HepG2 (cell line): ENCODE results near the gene FNIP2. TPM values are rescaled to one million over a fixed set of nuclear protein-coding genes. Genes with fewer than 3 reads are reported as not detected.
A peak's percentile ranks its signal among the peaks of the same experiment; 100 is the strongest.

Source experiments
- AKAP8 ChIP-seq: sonication (generic); formaldehyde crosslinking; IDR thresholded peaks from 2 replicates; pipeline ENCODE4 v1.5.1; 2020; ENCODE audit warnings: mild to moderate bottlenecking, missing genetic modification reagents
- ARNTL ChIP-seq: sonication (generic); formaldehyde crosslinking; IDR thresholded peaks from 2 replicates; pipeline ENCODE4 v1.4.0; 2020; ENCODE audit warnings: mild to moderate bottlenecking, missing genetic modification reagents
- ATAD3A ChIP-seq: sonication (generic); formaldehyde crosslinking; IDR thresholded peaks from 2 replicates; pipeline ENCODE4 v1.4.0; 2020; ENCODE audit warnings: missing genetic modification reagents
- EHMT2 ChIP-seq: fragments of 200-600 bp; sonication (generic); IDR thresholded peaks from 2 replicates; pipeline ENCODE4 v1.7.0; 2017; ENCODE audit warnings: antibody characterized with exemption, low read depth, low read length, borderline replicate concordance
- HDAC2 ChIP-seq: sonication (generic); formaldehyde crosslinking; IDR thresholded peaks from 2 replicates; pipeline ENCODE4 v1.4.0; 2020; ENCODE audit warnings: missing genetic modification reagents
- KAT7 ChIP-seq: IDR thresholded peaks from 2 replicates; pipeline ENCODE4 v1.6.1; 2018; ENCODE audit warnings: borderline replicate concordance, missing compliant biosample characterization
- MEF2D ChIP-seq: sonication (generic); formaldehyde crosslinking; IDR thresholded peaks from 2 replicates; pipeline ENCODE4 v1.5.1; 2020; ENCODE audit warnings: mild to moderate bottlenecking, missing genetic modification reagents
- MTF1 ChIP-seq: sonication (generic); formaldehyde crosslinking; IDR thresholded peaks from 2 replicates; pipeline ENCODE4 v1.5.0; 2020; ENCODE audit warnings: missing genetic modification reagents
- MTF2 ChIP-seq: sonication (generic); formaldehyde crosslinking; IDR thresholded peaks from 2 replicates; pipeline ENCODE4 v1.5.0; 2020; ENCODE audit warnings: missing genetic modification reagents, borderline replicate concordance
- NCOA1 ChIP-seq: sonication (generic); formaldehyde crosslinking; IDR thresholded peaks from 2 replicates; pipeline ENCODE4 v1.9.0; 2021; ENCODE audit warnings: missing genetic modification reagents
- SIN3A ChIP-seq: IDR thresholded peaks from 2 replicates; pipeline ENCODE4 v1.6.1; 2011; ENCODE audit warnings: low read depth, mild to moderate bottlenecking, control low read depth, low read length, borderline replicate concordance
- TOPORS ChIP-seq: sonication (generic); formaldehyde crosslinking; IDR thresholded peaks from 2 replicates; pipeline ENCODE4 v1.8.0; 2023; ENCODE audit warnings: mild to moderate bottlenecking, missing genetic modification reagents
- TP53 ChIP-seq: sonication (generic); formaldehyde crosslinking; conservative IDR thresholded peaks from 2 replicates; pipeline ENCODE4 v1.4.0; 2020; ENCODE audit warnings: missing genetic modification reagents
- YEATS4 ChIP-seq: sonication (generic); formaldehyde crosslinking; IDR thresholded peaks from 2 replicates; pipeline ENCODE4 v1.4.0; 2020; ENCODE audit warnings: missing genetic modification reagents, borderline replicate concordance
- ZBTB7B ChIP-seq: sonication (generic); formaldehyde crosslinking; IDR thresholded peaks from 2 replicates; pipeline ENCODE4 v1.4.0; 2020; ENCODE audit warnings: missing genetic modification reagents
- ZFP62 ChIP-seq: sonication (generic); formaldehyde crosslinking; IDR thresholded peaks from 2 replicates; pipeline ENCODE4 v1.4.0; 2020; ENCODE audit warnings: missing genetic modification reagents
- ZNF274 ChIP-seq: sonication (generic); formaldehyde crosslinking; IDR thresholded peaks from 2 replicates; pipeline ENCODE4 v1.5.1; 2020; ENCODE audit warnings: mild to moderate bottlenecking, missing genetic modification reagents
- ZNF331 ChIP-seq: sonication (generic); formaldehyde crosslinking; IDR thresholded peaks from 2 replicates; pipeline ENCODE4 v1.4.0; 2020; ENCODE audit warnings: missing genetic modification reagents
- ZNF570 ChIP-seq: sonication (generic); formaldehyde crosslinking; IDR thresholded peaks from 2 replicates; pipeline ENCODE4 v1.4.0; 2020; ENCODE audit warnings: mild to moderate bottlenecking, missing genetic modification reagents, borderline replicate concordance
- ZNF607 ChIP-seq: sonication (generic); formaldehyde crosslinking; IDR thresholded peaks from 2 replicates; pipeline ENCODE4 v1.5.1; 2020; ENCODE audit warnings: missing genetic modification reagents, mild to moderate bottlenecking, borderline replicate concordance
- ZNF737 ChIP-seq: sonication (generic); formaldehyde crosslinking; IDR thresholded peaks from 2 replicates; pipeline ENCODE4 v1.5.0; 2020; ENCODE audit warnings: missing genetic modification reagents, mild to moderate bottlenecking, borderline replicate concordance
- polyA plus RNA-seq, 8 experiments: library from polyadenylated mRNA; depleted of rRNA in 3 of 8; stranded (reverse) in 7 of 8; unstranded in 1 of 8; fragments of >200 nt; fragmentation: Illumina TruSeq in 4 of 8; extraction: Trizol in 4 of 8; gene quantifications; 2 replicates each; pipeline versions ENCODE4 v1.2.1 to v1.2.3, GENCODE V29; 2011 to 2016; ENCODE audit warnings: low read depth in 4 of 8, missing spikeins in 1 of 8, mixed read lengths in 1 of 8; ENCODE audit not compliant: insufficient read depth in 1 of 8
- total RNA-seq, 5 experiments: library from RNA; depleted of rRNA; stranded (reverse); fragments of >200 nt; fragmentation: Illumina TruSeq; extraction: Trizol; gene quantifications; 2 replicates each; pipeline ENCODE4 v1.2.3, GENCODE V29; 2016; ENCODE audit warnings: low read depth in 1 of 5
- TF ChIP-seq, protein P1 (sequence below): sonication (generic); formaldehyde crosslinking; IDR thresholded peaks from 2 replicates; pipeline ENCODE4 v1.4.0; 2020; ENCODE audit warnings: missing genetic modification reagents
- TF ChIP-seq, protein P2 (sequence below): sonication (generic); formaldehyde crosslinking; IDR thresholded peaks from 2 replicates; pipeline ENCODE4 v1.8.0; 2023; ENCODE audit warnings: mild to moderate bottlenecking, missing genetic modification reagents
- TF ChIP-seq, protein P3 (sequence below): sonication (generic); formaldehyde crosslinking; IDR thresholded peaks from 2 replicates; pipeline ENCODE4 v1.4.0; 2020; ENCODE audit warnings: missing genetic modification reagents
- TF ChIP-seq, protein P4 (sequence below): sonication (generic); formaldehyde crosslinking; IDR thresholded peaks from 2 replicates; pipeline ENCODE4 v1.5.0; 2020; ENCODE audit warnings: missing genetic modification reagents

FNIP2 gene
- total and polyA plus RNA-seq, 2 of the 13 experiments (the other 11 are each of a cell fraction or from before 2014, with no cell fraction given): 15.5 to 21.0 TPM

DNA sequence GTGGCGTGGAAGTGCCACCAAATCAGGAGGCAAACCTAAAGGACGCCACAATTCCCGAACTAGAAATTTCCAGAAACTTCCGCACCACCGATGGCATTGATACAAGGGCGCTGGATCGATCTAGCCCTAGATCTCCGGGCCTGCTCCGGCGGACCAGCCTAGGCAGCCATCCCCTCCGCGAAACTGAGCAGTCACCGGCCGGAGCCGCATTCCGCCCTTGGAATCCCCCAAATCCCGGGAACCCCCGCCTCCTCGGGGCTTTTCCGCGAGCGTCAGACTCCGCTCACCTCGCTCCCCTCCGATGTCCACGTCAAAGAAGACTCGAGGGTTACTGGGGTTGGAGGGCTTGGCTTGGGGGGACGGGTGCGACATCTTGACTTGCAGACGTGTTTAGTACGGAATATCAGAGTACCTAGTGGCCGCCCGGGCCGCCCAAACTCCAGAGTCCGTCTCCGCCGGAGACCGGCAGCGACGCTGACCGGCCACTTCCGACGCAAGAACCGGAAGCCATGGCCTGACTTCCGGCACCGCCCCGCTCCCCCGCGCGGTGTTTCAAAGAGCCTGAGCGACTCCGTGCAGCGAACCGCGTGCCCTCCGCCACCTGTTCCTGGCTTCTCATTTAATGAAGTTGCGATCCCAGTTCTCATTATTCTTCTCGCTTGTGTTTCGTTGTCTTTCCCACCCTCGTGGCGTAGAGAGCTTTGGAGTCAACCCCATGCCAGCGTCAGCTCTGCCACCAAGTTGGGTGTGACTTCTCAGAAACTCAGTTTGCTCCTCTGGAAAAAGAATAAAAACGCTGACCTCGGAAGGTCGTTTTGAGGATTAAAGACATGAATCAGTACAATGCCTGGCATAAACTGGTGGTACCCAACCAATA is 45.7 kb upstream of the FNIP2 start, which contains the start of gene PPID (continued):
- TF ChIP-seq, protein P1, sequence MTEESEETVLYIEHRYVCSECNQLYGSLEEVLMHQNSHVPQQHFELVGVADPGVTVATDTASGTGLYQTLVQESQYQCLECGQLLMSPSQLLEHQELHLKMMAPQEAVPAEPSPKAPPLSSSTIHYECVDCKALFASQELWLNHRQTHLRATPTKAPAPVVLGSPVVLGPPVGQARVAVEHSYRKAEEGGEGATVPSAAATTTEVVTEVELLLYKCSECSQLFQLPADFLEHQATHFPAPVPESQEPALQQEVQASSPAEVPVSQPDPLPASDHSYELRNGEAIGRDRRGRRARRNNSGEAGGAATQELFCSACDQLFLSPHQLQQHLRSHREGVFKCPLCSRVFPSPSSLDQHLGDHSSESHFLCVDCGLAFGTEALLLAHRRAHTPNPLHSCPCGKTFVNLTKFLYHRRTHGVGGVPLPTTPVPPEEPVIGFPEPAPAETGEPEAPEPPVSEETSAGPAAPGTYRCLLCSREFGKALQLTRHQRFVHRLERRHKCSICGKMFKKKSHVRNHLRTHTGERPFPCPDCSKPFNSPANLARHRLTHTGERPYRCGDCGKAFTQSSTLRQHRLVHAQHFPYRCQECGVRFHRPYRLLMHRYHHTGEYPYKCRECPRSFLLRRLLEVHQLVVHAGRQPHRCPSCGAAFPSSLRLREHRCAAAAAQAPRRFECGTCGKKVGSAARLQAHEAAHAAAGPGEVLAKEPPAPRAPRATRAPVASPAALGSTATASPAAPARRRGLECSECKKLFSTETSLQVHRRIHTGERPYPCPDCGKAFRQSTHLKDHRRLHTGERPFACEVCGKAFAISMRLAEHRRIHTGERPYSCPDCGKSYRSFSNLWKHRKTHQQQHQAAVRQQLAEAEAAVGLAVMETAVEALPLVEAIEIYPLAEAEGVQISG (CRISPR knock-in tag): peak; percentile 93
- TF ChIP-seq EHMT2: peak; percentile 64; the same call in 1 of the 2 replicates
- peak; percentile 51; the same call in 1 of the 2 replicates for TF ChIP-seq NCOA1 (CRISPR knock-in tag)
- 0 out of 2 replicates have a peak, but pooled peaks have one; percentile 41 for TF ChIP-seq AKAP8 (CRISPR knock-in tag)
- TF ChIP-seq, protein P2, sequence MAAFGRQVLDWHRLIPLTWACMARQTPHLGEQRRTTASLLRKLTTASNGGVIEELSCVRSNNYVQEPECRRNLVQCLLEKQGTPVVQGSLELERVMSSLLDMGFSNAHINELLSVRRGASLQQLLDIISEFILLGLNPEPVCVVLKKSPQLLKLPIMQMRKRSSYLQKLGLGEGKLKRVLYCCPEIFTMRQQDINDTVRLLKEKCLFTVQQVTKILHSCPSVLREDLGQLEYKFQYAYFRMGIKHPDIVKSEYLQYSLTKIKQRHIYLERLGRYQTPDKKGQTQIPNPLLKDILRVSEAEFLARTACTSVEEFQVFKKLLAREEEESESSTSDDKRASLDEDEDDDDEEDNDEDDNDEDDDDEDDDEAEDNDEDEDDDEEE: no peak
- peak; percentile 39; the same call in 1 of the 2 replicates for TF ChIP-seq ZNF274 (CRISPR knock-in tag)
- TF ChIP-seq TOPORS (CRISPR knock-in tag): no peak; the same call in 1 of the 2 replicates
- peak; percentile 96 for TF ChIP-seq YEATS4
- 0 out of 2 replicates have a peak, but pooled peaks have one; percentile 54 for TF ChIP-seq MTF2 (CRISPR knock-in tag)
- TF ChIP-seq ATAD3A (CRISPR knock-in tag): no peak
- TF ChIP-seq ZNF570 (CRISPR knock-in tag): no peak
- TF ChIP-seq, protein P3, sequence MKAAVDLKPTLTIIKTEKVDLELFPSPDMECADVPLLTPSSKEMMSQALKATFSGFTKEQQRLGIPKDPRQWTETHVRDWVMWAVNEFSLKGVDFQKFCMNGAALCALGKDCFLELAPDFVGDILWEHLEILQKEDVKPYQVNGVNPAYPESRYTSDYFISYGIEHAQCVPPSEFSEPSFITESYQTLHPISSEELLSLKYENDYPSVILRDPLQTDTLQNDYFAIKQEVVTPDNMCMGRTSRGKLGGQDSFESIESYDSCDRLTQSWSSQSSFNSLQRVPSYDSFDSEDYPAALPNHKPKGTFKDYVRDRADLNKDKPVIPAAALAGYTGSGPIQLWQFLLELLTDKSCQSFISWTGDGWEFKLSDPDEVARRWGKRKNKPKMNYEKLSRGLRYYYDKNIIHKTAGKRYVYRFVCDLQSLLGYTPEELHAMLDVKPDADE: 0 out of 2 replicates have a peak, but pooled peaks have one; percentile 24
- peak; percentile 98 for TF ChIP-seq SIN3A
- peak; percentile 73; the same call in 1 of the 2 replicates for TF ChIP-seq ZNF331 (CRISPR knock-in tag)
- peak; percentile 74; the same call in 1 of the 2 replicates for TF ChIP-seq KAT7
- TF ChIP-seq, protein P4, sequence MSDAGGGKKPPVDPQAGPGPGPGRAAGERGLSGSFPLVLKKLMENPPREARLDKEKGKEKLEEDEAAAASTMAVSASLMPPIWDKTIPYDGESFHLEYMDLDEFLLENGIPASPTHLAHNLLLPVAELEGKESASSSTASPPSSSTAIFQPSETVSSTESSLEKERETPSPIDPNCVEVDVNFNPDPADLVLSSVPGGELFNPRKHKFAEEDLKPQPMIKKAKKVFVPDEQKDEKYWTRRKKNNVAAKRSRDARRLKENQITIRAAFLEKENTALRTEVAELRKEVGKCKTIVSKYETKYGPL (CRISPR knock-in tag): no peak
- TF ChIP-seq ZNF607: peak; percentile 47; the same call in 1 of the 2 replicates
- no peak for TF ChIP-seq ZFP62 (CRISPR knock-in tag)
- no peak for TF ChIP-seq ZNF737 (CRISPR knock-in tag)
- no peak for TF ChIP-seq MTF1 (CRISPR knock-in tag)
- TF ChIP-seq ZBTB7B (CRISPR knock-in tag): peak; percentile 27; the same call in 1 of the 2 replicates
- peak; percentile 75 for TF ChIP-seq HDAC2
- peak; percentile 77; the same call in 1 of the 2 replicates for TF ChIP-seq TP53
- TF ChIP-seq ARNTL (CRISPR knock-in tag): no peak
- peak; percentile 75; the same call in 1 of the 2 replicates for TF ChIP-seq MEF2D (CRISPR knock-in tag)
